ENCODE data around the gene RPL10A.

The RPL10A gene

GRCh38 chr6:35474942-35475570 lies 6.9 kb downstream of the RPL10A start:
- Mint-ChIP-seq H3K4me1 (ENCODE audit: low read depth in 2 of 2) (peaks cover 9 to 15% of the 10 kb centered on the region in 2 donors), H3K27me3 (no peaks in the 10 kb centered on the region), H3K36me3 (ENCODE audit: insufficient read depth) (peaks cover 41% of the 10 kb centered on the region), H3K9me3 (no peaks in the 10 kb centered on the region), H3K4me3 (no peak overlapping the region), H3K27ac (peak overlapping the region in 1 of 2 donors; percentile 57)
- DNase-seq (no peak), ATAC-seq (replicated peaks) (no peak)

- H3K36me3 Mint-ChIP-seq (ENCODE audit: insufficient read depth), result peaks cover 36% of the 10 kb centered on the region
- DNase-seq (no peak), ATAC-seq (replicated peaks) (no peak)
- no peaks in the 10 kb centered on the region for H3K9me3 Mint-ChIP-seq
- peaks cover 4 to 10% of the 10 kb centered on the region in 2 donors for H3K4me1 Mint-ChIP-seq (ENCODE audit: low read depth in 2 of 2)
- no peak overlapping the region for H3K4me3 Mint-ChIP-seq
- H3K27ac Mint-ChIP-seq, result no peak overlapping the region
- no peaks in the 10 kb centered on the region for H3K27me3 Mint-ChIP-seq
These were observed 7.4 kb downstream of the RPL10A start for GRCh38 chr6:35475573-35475972.

- H3K27ac Mint-ChIP-seq, result no peak overlapping the region
- no peak for DNase-seq
- H3K9me3 Mint-ChIP-seq, result no peaks in the 10 kb centered on the region
- no peaks in the 10 kb centered on the region for H3K27me3 Mint-ChIP-seq
- H3K4me1 Mint-ChIP-seq (ENCODE audit: low read depth in 2 of 2), result peaks cover 0 to 7% of the 10 kb centered on the region in 2 donors
- ATAC-seq (replicated peaks), result no peak
- H3K36me3 Mint-ChIP-seq (ENCODE audit: insufficient read depth), result peaks cover 32% of the 10 kb centered on the region
- H3K4me3 Mint-ChIP-seq, result no peak overlapping the region
These were observed 7.8 kb downstream of the RPL10A start for GRCh38 chr6:35476004-35476403.

GRCh38 chr6:35477028-35477427 lies 8.8 kb downstream of the RPL10A start:
- Mint-ChIP-seq H3K27ac (no peak overlapping the region), H3K36me3 (ENCODE audit: insufficient read depth) (peaks cover 22% of the 10 kb centered on the region)

GRCh38 chr6:35477551-35478179 lies 9.5 kb downstream of the RPL10A start:
- ATAC-seq (replicated peaks), result no peak
- Mint-ChIP-seq H3K4me1 (ENCODE audit: low read depth in 2 of 2) (peaks cover 0 to 5% of the 10 kb centered on the region in 2 donors), H3K27me3 (no peaks in the 10 kb centered on the region), H3K9me3 (no peaks in the 10 kb centered on the region), H3K27ac (no peak overlapping the region), H3K4me3 (no peak overlapping the region), H3K36me3 (ENCODE audit: insufficient read depth) (peaks cover 15% of the 10 kb centered on the region)
- DNase-seq, result no peak

More at GRCh38 chr6:35477028-35477427, 8.8 kb downstream of the RPL10A start:
- Mint-ChIP-seq H3K27me3 (no peaks in the 10 kb centered on the region), H3K4me1 (ENCODE audit: low read depth in 2 of 2) (peaks cover 0 to 5% of the 10 kb centered on the region in 2 donors), H3K4me3 (no peak overlapping the region), H3K9me3 (no peaks in the 10 kb centered on the region)
- DNase-seq (no peak), ATAC-seq (replicated peaks) (no peak)

- Mint-ChIP-seq H3K36me3 (ENCODE audit: insufficient read depth) (peaks cover 11% of the 10 kb centered on the region), H3K9me3 (no peaks in the 10 kb centered on the region), H3K27me3 (no peaks in the 10 kb centered on the region), H3K4me1 (ENCODE audit: low read depth in 2 of 2) (peaks cover 0 to 4% of the 10 kb centered on the region in 2 donors), H3K27ac (no peak overlapping the region), H3K4me3 (no peak overlapping the region)
- no peak for DNase-seq
- no peak for ATAC-seq (replicated peaks)
These were observed 10.1 kb downstream of the RPL10A start for GRCh38 chr6:35478259-35478658.

GRCh38 chr6:35480176-35480575 lies 12.0 kb downstream of the RPL10A start:
- peak overlapping the region in 1 of 2 donors; percentile 44 for H3K27ac Mint-ChIP-seq
- no peak for ATAC-seq (replicated peaks)
- H3K36me3 Mint-ChIP-seq (ENCODE audit: insufficient read depth), result no peaks in the 10 kb centered on the region
- H3K4me3 Mint-ChIP-seq, result no peak overlapping the region
- no peaks in the 10 kb centered on the region for H3K4me1 Mint-ChIP-seq (ENCODE audit: low read depth in 2 of 2)
- H3K9me3 Mint-ChIP-seq, result no peaks in the 10 kb centered on the region
- no peak for DNase-seq
- H3K27me3 Mint-ChIP-seq, result no peaks in the 10 kb centered on the region

- no peaks in the 10 kb centered on the region for H3K27me3 Mint-ChIP-seq
These were observed 13.0 kb downstream of the RPL10A start for GRCh38 chr6:35481226-35481625.

GRCh38 chr6:35483062-35483461 lies 14.9 kb downstream of the RPL10A start:
- no peaks in the 10 kb centered on the region for H3K9me3 Mint-ChIP-seq
- H3K36me3 Mint-ChIP-seq (ENCODE audit: insufficient read depth), result no peaks in the 10 kb centered on the region
- no peak for DNase-seq
- no peak overlapping the region for H3K4me3 Mint-ChIP-seq
- peaks cover 4 to 6% of the 10 kb centered on the region in 2 donors for H3K4me1 Mint-ChIP-seq (ENCODE audit: low read depth in 2 of 2)
- no peak for ATAC-seq (replicated peaks)
- no peaks in the 10 kb centered on the region for H3K27me3 Mint-ChIP-seq
- no peak overlapping the region for H3K27ac Mint-ChIP-seq

More at GRCh38 chr6:35481226-35481625, 13.0 kb downstream of the RPL10A start:
- Mint-ChIP-seq H3K4me1 (ENCODE audit: low read depth in 2 of 2) (no peaks in the 10 kb centered on the region), H3K27ac (no peak overlapping the region), H3K9me3 (no peaks in the 10 kb centered on the region), H3K36me3 (ENCODE audit: insufficient read depth) (no peaks in the 10 kb centered on the region), H3K4me3 (no peak overlapping the region)
- no peak for ATAC-seq (replicated peaks)
- DNase-seq, result no peak

- H3K27ac Mint-ChIP-seq, result no peak overlapping the region
- ATAC-seq (replicated peaks), result no peak
- H3K27me3 Mint-ChIP-seq, result no peaks in the 10 kb centered on the region
- H3K36me3 Mint-ChIP-seq (ENCODE audit: insufficient read depth), result no peaks in the 10 kb centered on the region
- H3K4me3 Mint-ChIP-seq, result no peak overlapping the region
- no peak for DNase-seq
- H3K9me3 Mint-ChIP-seq, result no peaks in the 10 kb centered on the region
- peaks cover 5 to 7% of the 10 kb centered on the region in 2 donors for H3K4me1 Mint-ChIP-seq (ENCODE audit: low read depth in 2 of 2)
These were observed 15.3 kb downstream of the RPL10A start for GRCh38 chr6:35483490-35483889.

- no peak for DNase-seq
- Mint-ChIP-seq H3K27me3 (no peaks in the 10 kb centered on the region), H3K36me3 (ENCODE audit: insufficient read depth) (no peaks in the 10 kb centered on the region), H3K4me1 (ENCODE audit: low read depth in 2 of 2) (peaks cover 5 to 7% of the 10 kb centered on the region in 2 donors), H3K9me3 (no peaks in the 10 kb centered on the region), H3K4me3 (no peak overlapping the region), H3K27ac (no peak overlapping the region)
- no peak for ATAC-seq (replicated peaks)
These were observed 15.9 kb downstream of the RPL10A start for GRCh38 chr6:35483893-35484645.

GRCh38 chr6:35484921-35485392 lies 16.8 kb downstream of the RPL10A start:
- no peak overlapping the region for H3K4me3 Mint-ChIP-seq
- no peak for ATAC-seq (replicated peaks)

GRCh38 chr6:35485402-35485877 lies 17.2 kb downstream of the RPL10A start:
- no peaks in the 10 kb centered on the region for H3K36me3 Mint-ChIP-seq (ENCODE audit: insufficient read depth)
- no peaks in the 10 kb centered on the region for H3K27me3 Mint-ChIP-seq
- peaks cover 5 to 7% of the 10 kb centered on the region in 2 donors for H3K4me1 Mint-ChIP-seq (ENCODE audit: low read depth in 2 of 2)
- no peak for ATAC-seq (replicated peaks)
- H3K27ac Mint-ChIP-seq, result no peak overlapping the region
- H3K9me3 Mint-ChIP-seq, result no peaks in the 10 kb centered on the region
- DNase-seq, result no peak
- H3K4me3 Mint-ChIP-seq, result no peak overlapping the region

More at GRCh38 chr6:35484921-35485392, 16.8 kb downstream of the RPL10A start:
- no peak for DNase-seq
- Mint-ChIP-seq H3K36me3 (ENCODE audit: insufficient read depth) (no peaks in the 10 kb centered on the region), H3K27me3 (no peaks in the 10 kb centered on the region), H3K27ac (no peak overlapping the region), H3K9me3 (no peaks in the 10 kb centered on the region), H3K4me1 (ENCODE audit: low read depth in 2 of 2) (peaks cover 5 to 7% of the 10 kb centered on the region in 2 donors)

Measured in effector memory CD8-positive, alpha-beta T cell (primary cell).